ENCODE measurements around the gene SPRED1.

GRCh38 chr15:38373016-38373415 is 120.4 kb downstream of the SPRED1 start:
- TF ChIP-seq CTCF (IDR thresholded peaks at IDR 0.05), result no peak
- no peak for TF ChIP-seq POLR2A (IDR thresholded peaks at IDR 0.05)

Measured in heart left ventricle (tissue), 13 donors.